HG03432 (cell line): ENCODE results near the gene ANKMY1.

Source experiments
- ATAC-seq: cut with Tn5 transposase; IDR thresholded peaks from one replicate; pipeline ENCODE4 v1.9.1; 2021; ENCODE audit warnings: mild to moderate bottlenecking, moderate library complexity; ENCODE audit not compliant: unreplicated experiment

ANKMY1 gene

GRCh38 chr2:240480834-240481623 is 76.8 kb downstream of the ANKMY1 start:
- no peak for ATAC-seq

DNA sequence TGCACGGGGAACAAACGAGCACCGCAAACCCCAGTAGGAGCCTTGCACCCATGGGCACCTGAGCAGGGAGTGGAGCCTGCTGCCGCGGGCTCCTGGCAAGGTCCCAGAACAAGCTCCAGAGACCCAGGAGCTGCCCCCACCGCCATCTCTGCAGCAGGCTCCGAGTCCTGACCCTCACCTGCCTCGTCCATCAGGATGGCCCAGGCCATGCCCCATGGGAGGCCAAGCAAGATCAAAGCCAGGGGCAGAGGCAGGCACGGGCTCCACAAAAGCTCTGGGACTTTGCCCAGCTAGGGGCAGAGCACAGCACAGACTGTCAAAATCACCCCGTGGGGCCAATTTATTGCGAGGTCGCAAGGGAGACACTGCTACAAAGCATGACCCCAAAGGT is 78.7 kb downstream of the ANKMY1 start:
- no peak for ATAC-seq

DNA sequence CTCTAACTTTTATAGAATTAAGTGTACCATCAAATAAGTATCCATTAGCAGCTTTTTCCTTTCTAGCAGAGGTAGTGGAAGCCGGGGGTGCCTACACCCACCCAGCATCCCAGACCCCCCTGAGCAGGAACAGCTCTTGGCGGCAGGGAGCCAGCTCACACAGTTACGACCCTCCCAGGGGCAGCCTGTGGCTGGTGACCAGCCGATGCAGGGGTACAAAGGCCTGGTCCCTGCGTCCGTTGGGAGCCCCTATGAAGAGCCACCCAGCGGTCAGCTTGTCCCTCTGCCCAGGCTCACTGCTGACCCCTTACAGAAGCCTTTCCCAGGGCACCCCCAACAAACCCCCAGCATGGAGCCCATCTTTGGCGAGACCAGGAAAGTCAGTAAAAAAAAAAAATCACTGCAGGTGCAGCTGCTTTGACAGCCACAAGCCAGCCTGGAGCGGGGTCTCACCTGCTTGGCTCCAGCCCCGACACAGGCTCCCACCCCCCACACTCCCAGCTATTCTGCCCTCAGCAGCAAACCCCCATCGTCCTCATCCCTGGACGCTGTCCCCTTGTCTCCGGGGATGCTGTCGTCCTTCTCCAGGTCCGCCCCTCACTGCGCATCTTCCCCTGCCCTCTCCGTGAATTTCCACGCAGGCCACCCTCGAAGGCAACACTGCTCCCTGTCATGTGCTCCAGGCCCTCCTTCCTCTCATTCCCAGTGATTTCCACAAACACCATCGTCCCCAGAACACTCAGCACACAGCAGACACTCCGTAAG is 79.3 kb downstream of the ANKMY1 start:
- ATAC-seq, result no peak

DNA sequence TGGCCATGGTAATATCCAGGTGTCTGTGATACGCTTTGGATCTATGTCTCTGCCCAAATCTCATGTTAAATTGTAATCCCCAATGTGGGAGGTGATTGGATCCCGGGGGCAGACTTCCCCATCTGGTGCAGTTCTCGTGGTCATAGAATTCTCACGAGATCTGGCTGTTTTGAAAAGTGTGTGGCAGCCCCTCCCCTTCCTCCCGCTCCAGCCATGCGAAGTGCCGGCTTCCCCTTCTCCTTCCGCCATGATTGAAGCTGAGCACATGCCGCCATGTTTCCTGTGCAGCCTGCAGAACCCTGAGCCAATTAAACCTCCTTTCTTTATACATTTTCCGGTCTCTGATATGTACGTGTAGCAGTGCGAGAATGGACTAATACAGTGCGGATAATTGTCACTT is 79.9 kb downstream of the ANKMY1 start:
- no peak for ATAC-seq

GRCh38 chr2:240473211-240473610 is 84.6 kb downstream of the ANKMY1 start:
- no peak for ATAC-seq

DNA sequence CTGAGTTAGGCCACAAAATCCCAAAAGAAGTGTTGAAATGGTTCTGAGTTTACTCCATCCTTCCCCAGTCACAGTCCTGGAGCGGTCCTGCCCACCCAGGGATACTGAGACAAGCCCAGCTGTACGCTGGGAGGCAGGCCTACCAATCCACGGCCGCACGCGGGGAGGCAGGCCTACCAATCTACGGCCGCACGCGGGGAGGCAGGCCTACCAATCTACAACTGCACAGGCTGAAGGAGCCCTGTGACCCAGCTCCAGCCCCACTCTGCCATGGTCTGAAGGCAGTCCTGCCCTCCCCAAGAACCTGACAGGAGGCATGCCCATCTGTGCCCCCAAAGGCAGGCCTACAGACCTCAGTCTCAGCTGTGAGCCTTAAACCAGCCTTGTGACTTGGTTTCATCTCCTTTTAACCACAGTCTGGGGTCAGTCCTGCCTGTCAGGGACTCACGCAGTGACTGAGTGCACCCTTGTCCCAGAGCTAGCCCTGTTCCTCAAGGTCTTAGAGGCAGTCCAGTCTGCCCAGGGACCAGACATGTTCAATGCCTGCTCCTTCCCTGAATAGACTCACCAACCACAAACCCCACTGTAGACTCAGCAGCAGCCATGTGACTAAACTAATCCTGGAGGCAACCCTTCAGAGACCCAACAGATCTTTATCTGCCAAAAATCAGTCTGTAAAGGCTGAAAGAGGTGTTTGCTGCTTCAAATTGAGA is 85.6 kb downstream of the ANKMY1 start:
- ATAC-seq, result no peak

- no peak for ATAC-seq
These were observed 88.0 kb downstream of the ANKMY1 start for GRCh38 chr2:240469740-240470139.

DNA sequence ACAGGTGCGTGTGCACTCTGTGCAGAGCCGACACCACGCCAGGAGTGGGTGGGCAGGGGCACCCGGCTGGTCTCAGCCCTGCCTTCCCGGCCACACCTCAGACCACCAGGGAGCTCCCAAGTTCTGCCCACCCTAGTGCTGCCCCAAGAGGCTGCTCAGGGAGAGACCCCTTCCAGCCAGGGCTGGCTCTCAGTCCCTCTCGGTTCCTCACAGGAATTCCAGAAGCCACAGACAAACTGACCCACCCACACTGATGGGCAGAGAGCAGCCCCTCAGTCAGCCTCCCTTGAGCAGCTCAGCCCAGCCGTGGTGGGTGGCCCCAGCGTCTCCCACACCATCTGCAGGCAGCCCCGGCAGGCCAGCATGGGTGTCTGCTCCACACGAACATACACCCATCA is 88.5 kb downstream of the ANKMY1 start:
- ATAC-seq, result no peak

GRCh38 chr2:240468303-240469238 is 89.2 kb downstream of the ANKMY1 start:
- no peak for ATAC-seq

- no peak for ATAC-seq
These were observed 90.0 kb downstream of the ANKMY1 start for GRCh38 chr2:240467659-240468302.

GRCh38 chr2:240467149-240467642 is 90.6 kb downstream of the ANKMY1 start:
- ATAC-seq, result no peak

DNA sequence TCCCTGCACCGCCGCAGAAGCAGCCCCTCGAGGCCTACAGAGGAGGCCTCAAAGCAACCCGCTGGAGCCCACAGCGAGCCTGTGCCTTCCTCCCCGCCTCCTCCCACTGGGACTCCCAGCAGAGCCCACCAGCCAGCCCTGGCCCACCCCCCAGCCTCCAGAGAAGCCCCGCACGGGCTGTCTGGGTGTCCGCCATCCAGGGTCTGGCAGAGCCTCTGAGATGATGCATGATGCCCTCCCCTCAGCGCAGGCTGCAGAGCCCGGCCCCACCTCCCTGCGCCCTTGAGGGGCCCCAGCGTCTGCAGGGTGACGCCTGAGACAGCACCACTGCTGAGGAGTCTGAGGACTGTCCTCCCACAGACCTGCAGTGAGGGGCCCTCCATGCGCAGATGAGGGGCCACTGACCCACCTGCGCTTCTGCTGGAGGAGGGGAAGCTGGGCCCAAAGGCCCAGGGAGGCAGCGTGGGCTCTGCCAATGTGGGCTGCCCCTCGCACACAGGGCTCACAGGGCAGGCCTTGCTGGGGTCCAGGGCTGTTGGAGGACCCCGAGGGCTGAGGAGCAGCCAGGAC is 91.1 kb downstream of the ANKMY1 start:
- ATAC-seq, result no peak

- ATAC-seq, result no peak
These were observed 91.8 kb downstream of the ANKMY1 start for GRCh38 chr2:240465765-240466578.

- ATAC-seq, result no peak
These were observed 92.5 kb downstream of the ANKMY1 start for GRCh38 chr2:240465268-240465764.

- no peak for ATAC-seq
These were observed 93.1 kb downstream of the ANKMY1 start for GRCh38 chr2:240464514-240465241.

- no peak for ATAC-seq
These were observed 93.8 kb downstream of the ANKMY1 start for GRCh38 chr2:240463866-240464481.

DNA sequence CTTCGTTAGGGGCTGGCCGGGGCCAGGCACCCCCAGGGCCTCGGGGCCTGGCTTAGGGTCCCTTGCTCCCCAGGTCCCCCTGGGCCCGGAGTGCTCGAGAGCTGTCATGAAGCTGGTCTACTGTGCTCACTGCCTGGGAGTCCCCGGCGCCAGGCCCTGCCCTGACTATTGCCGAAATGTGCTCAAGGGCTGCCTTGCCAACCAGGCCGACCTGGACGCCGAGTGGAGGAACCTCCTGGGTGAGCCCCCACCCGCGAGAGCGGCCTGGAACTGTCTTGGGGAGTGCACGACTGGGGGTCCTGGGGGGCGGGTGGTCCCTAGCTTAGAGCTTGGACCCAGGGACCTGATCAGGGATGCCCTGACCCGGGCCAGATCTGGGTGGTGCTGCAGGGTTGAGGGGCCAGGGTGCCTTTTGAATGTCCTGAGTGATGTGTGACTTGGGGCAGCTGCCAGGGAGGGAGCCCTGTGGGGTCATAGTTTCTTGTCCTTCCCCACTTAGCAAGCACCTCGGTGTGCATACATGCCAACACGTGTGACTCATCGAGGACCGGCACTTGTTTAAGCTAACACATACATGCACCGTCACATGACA is 94.4 kb downstream of the ANKMY1 start:
- no peak for ATAC-seq
